Sciatic nerve (tissue), 2 donors: ENCODE data around the gene ZNF189. TPM values are rescaled to one million over a fixed set of nuclear protein-coding genes. Genes with fewer than 3 reads are reported as not detected.
"Not testable (repeated sequence)": the region's sequence is repeated elsewhere in the genome, so short reads cannot be mapped to it uniquely, and the experiment has no call there.

Experiments
- ATAC-seq: fragments of 200-7000 bp; cut with Tn5 transposase; one replicate; pipeline ENCODE4 v1.9.1; 2020; ENCODE audit warnings: mild to moderate bottlenecking, moderate library complexity
- DNase-seq: peaks from one replicate; pipeline ENCODE4 v3.0.0-alpha.2; 2020; ENCODE audit warnings: low spot score
- intact Hi-C: fragments of 100-400 bp; cut with DNase I; formaldehyde crosslinking; loops from one replicate; pipeline ENCODE4 v1.14.2; 2022
- total RNA-seq: library from RNA; stranded (reverse); fragmentation: NEBNext Ultra II Directional; extraction: Animal tissue kit (Norgen Biotek cat#: 25700); gene quantifications from one replicate; pipeline ENCODE4 v1.2.1, GENCODE V29; 2021
- donor health status: DM: no; HTN: no; CAD: no.
- donor health status: DM: no; HTN: no; CAD: no.

The ZNF189 gene
- total RNA-seq, 1 donor from 2014 or later, result 31.1 TPM

DNA sequence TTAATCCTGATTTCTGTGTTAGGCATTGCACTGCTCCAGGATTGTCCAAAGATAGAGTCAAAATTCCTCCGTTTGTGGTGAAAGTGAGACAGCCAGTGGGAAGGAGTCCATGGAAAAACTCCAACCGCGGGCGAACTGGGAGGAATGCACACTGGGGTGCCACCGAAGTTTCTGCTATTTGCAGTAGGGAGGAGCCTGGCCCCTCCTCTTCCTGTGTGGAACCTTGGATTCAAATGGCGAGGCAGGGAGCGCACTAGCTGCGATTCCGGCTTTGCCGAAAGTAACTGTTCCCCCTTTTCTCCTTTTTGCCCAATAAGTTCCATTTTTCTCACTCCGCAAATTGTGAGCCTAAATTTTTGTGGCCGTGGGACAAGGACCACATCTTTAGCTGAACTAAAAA is 23.1 kb upstream of the ZNF189 start:
- intact Hi-C loops, result no loop called here
- ATAC-seq (no peak), DNase-seq (no peak)

- peak; percentile 39 for ATAC-seq
- peak; percentile 77 for DNase-seq
These were observed 22.4 kb upstream of the ZNF189 start for GRCh38 chr9:101376111-101376848.

DNA sequence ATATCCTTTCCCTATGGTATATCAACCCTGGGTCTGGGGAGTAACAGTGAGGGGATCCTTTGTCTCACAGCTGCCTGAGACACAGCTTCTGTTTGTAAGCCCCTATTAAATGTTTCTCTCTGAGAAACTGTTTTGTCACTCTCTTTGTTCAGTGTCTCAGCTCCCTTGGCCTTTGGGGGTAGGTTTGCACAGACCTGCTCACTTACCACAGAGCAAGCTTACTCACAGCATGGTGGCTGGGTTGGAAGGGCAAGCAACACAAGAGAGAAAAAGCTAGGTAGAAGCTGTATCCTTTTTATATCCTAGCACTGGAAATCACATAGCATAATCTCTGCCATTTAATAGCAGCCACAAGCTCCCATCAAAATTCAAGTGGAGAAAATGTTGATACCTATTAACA is 18.4 kb upstream of the ZNF189 start:
- no peak for ATAC-seq
- intact Hi-C loops, result no loop called here
- DNase-seq, result no peak

More at GRCh38 chr9:101376111-101376848, 22.4 kb upstream of the ZNF189 start:
- intact Hi-C loops, result no loop called here

DNA sequence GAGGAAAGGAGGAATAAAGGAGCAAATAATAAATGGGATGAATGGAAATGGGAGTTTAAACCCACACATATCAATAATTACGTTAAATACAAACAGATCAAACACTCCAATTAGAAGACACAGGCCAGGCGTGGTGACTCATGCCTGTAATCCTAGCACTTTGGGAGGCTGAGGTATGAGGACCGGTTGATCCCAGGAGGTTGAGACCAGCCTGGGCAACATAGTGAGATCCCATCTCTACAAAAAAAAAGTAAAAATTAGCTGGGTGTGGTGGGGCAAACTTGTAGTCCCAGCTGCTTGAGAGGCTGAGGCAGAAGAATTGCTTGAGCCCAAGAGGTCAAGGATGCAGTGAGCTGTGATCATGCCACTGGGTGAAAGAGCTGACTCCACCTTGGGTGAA is 17.5 kb upstream of the ZNF189 start:
- intact Hi-C loops, result no loop called here
- DNase-seq (no peak), ATAC-seq (no peak)

DNA sequence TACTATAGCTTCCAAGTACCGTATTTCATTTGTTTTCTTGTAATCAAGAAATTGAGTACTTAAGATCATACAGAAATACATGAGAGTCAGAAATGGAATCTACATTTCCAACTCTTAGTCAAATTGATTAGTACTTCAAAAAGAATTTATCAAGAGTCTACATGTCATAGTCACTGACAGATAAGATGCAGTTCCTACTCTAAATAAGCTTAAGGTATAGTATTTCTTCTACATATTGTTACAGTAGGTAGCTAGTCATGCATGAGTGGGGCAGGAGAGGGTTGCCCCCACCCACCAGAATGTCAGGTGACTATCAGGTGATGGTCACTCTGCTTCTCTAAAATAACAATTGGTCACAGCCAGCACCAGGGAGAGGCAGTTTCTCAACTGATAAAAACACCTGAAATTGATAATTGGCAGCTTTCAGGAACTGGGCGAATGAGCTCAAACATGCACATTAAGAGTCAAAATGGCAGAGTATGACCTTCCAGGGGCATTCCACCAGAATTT is 16.8 kb upstream of the ZNF189 start:
- DNase-seq, result no peak
- intact Hi-C loops, result no loop called here
- no peak for ATAC-seq

GRCh38 chr9:101383361-101383760 is 15.3 kb upstream of the ZNF189 start:
- ATAC-seq (no peak), DNase-seq (no peak)
- intact Hi-C loops, result no loop called here

DNA sequence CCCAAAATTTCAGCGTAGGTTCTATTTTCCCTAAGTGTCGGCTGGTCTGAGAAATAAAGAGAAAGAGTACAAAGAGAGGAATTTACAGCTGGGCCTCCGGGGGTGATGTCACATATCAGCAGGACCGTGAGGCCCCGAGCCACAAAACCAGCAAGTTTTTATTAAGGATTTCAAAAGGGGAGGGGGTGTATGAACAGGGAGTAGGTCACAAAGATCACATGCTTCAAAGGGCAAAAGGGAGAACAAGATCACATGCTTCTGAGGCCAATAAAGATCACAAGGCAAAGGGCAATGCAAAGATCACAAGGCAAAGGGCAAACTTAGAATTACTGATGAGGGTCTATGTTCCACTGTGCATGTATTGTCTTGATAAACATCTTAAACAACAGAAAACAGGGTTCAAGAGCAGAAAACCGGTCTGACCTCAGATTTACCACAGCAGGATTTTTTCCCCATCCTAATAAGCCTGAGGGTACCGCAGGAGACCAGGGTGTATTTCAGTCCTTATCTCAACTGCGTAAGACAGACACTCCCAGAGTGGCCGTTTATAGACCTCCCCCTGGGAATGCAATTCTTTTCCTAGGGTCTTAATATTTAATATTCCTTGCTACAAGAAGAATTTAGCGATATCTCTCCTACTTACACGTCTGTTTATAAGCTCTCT is 13.6 kb upstream of the ZNF189 start, which contains the start of gene BAAT:
Gene BAAT, minus strand, starts transcription at position 134 of the 664 bp plus-strand sequence. CDS start 13,602 bp downstream, outside the sequence.
- intact Hi-C loops, ATAC-seq, DNase-seq: not testable (repeated sequence)

GRCh38 chr9:101387871-101388506 is 10.7 kb upstream of the ZNF189 start:
- ATAC-seq (no peak), DNase-seq (no peak)
- intact Hi-C loops, result no loop called here

DNA sequence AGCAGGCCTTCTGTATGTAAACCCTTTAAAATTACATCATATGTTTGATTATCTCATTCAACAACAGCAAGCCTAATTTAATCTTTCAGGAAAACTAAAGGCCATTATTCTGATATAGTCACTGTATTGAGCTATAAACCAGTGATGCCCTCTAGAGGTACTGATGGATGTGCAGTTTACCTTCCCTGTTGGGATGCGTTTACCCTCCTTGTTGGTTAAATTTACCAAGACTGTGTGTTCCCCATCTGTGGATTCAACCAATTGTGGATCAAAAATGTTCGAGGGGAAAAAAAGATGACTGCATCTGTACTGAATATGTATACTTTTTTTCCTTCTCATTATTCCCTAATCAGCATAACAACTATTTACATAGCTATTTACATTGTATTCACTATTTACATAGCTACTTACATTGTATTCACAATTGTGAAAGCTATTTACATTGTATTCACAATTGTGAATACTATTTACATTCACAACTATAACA is 10.1 kb upstream of the ZNF189 start:
- ATAC-seq, result no peak
- DNase-seq, result no peak
- intact Hi-C loops, result no loop called here

GRCh38 chr9:101393135-101393534 is 5.5 kb upstream of the ZNF189 start:
- intact Hi-C loops, result no loop called here
- no peak for ATAC-seq
- DNase-seq, result no peak

GRCh38 chr9:101394687-101395086 is 4.0 kb upstream of the ZNF189 start:
- ATAC-seq, result no peak
- no peak for DNase-seq
- intact Hi-C loops, result no loop called here

- intact Hi-C loops, result no loop called here
- no peak for DNase-seq
- ATAC-seq, result no peak
These were observed 944 bp upstream of the ZNF189 start for GRCh38 chr9:101397746-101398067.

GRCh38 chr9:101398930-101399642 is 435 bp downstream of the ZNF189 start:
- DNase-seq, result peak; percentile 79
- intact Hi-C loops, result no loop called here
- ATAC-seq, result no peak

- intact Hi-C loops, result no loop called here
- DNase-seq, result no peak
- ATAC-seq, result no peak
These were observed 956 bp downstream of the ZNF189 start for GRCh38 chr9:101399643-101399970.

DNA sequence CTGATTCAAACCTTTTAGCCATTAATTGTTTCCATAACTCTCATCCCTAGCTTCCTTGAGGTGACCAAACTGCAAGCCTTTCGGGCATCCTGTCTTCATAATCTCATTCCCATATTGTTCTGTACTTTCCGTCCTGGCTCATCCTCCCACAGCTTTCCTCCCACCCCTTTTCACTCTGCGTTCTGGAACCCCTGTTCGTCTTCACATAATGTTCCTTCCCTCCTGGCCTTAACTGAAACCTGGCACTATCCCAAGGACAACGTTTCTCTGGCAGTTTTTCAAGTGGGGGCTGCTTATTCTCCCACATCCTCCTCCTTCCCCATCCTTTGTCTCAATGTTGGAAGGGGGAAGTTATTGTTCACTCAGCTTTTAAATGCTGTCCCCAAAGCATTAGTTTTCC is 1.5 kb downstream of the ZNF189 start:
- ATAC-seq (no peak), DNase-seq (peak; percentile 54)
- intact Hi-C loops, result no loop called here

DNA sequence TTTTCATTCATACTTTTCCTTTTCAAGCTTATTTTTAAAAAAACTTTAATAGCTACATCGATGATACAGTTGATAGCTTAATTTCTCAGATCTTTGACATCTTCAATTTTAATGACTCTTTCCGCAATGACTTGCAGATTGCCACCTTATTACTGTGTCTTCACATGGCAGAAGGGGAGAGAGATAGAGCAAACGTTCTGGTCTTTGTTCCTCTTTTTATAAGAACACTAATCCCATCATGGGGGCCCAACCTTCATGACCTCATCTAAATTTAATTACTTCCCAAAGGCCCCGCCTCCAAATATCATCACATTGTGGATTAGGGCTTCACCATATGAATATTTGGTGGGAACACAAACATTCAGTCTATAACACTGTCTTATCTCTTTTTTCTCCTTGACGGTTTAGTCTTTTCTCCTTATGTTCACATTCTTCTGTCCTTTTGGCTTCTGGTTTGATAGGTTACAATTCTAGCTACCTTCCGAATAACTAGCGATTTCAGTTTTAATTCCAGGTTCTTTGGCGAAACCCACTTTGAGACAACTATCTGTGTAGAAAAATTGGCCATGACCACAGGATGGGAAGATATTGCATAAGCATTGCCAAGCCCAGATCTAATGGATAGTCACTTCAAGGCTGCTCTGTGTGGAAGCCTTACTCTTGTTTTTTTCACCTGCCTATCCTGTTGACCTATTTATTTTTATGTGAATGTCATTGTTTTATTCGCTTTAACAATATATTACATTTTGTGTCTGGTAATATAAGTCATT is 5.0 kb downstream of the ZNF189 start:
- intact Hi-C loops, result no loop called here
- ATAC-seq (no peak), DNase-seq (no peak)

DNA sequence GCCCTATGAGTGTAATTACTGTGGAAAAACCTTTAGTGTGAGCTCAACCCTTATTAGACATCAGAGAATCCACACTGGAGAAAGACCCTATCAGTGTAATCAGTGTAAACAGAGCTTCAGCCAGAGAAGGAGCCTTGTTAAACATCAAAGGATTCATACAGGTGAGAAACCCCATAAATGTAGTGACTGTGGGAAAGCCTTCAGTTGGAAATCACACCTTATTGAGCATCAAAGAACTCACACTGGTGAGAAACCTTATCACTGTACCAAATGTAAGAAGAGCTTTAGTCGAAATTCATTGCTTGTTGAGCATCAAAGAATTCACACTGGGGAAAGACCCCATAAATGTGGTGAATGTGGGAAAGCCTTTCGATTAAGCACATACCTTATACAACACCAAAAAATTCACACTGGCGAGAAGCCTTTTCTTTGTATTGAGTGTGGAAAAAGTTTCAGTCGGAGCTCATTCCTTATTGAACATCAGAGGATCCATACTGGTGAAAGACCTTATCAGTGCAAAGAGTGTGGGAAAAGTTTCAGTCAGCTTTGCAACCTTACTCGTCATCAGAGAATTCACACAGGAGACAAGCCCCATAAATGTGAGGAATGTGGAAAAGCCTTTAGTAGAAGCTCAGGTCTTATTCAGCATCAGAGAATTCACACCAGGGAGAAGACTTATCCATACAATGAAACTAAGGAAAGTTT is 9.9 kb downstream of the ZNF189 start:
- no peak for DNase-seq
- intact Hi-C loops, result no loop called here
- ATAC-seq, result no peak

DNA sequence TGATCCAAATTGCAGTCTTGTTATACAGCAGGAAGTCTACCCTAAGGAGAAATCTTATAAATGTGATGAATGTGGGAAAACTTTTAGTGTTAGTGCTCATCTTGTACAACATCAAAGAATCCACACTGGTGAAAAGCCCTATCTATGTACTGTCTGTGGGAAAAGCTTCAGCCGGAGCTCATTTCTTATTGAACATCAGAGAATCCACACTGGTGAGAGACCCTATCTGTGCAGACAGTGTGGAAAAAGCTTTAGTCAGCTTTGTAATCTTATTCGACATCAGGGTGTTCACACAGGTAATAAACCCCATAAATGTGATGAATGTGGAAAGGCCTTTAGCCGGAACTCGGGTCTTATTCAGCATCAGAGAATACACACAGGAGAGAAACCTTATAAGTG is 10.4 kb downstream of the ZNF189 start:
- intact Hi-C loops, result no loop called here
- no peak for ATAC-seq
- DNase-seq, result no peak
